ENCODE results near the gene GHITM. TPM values are rescaled to one million over a fixed set of nuclear protein-coding genes. Genes with fewer than 3 reads are reported as not detected.

The GHITM gene
- total RNA-seq, 1 donor from 2014 or later: 468 TPM

DNA sequence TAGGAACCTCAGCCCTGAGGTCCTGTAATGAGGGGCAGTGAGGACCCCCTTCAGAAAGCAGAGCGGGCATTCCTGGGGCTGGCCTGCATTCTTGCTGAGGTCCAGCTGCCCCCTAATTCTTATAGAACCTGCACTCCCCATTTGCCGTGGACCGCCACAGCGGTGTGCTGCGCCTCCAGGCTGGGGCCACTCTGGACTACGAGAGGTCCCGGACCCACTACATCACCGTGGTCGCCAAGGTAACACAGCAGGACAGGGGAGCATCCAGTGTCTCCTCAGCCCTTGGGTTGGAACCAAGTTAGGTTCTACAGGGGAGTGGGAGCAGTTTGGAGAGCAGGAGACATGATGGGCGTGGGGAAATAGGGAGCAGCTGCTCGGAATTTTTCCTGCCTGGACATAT, 62.4 kb downstream of the GHITM start:
- H3K27me3 ChIP-seq (ENCODE audit: low read depth): peaks cover 65% of the 10 kb centered on the region

DNA sequence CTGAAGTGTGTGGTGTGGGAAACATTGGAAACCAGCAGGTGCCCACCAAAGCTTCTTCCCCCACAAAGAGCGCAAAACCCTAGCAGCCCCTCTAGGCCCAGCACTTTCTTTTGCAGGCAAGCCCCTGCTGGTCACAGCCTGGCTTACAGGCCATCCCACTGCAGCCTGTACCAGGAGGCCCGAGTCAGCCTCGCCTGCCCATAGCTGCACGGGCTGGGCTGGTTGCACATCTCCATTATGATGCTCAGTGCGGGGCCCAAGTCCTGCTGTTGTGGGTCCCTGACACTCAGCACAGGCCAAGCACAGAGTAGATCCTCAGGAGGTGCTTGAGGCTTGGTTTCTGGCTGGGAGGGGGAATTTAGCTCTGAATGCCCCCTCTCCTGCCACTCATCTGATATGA, 63.0 kb downstream of the GHITM start:
- H3K27ac ChIP-seq (replicated peaks): no peak overlapping the region
- intact Hi-C loops (cut with micrococcal nuclease): no loop called here
- H3K9me3 ChIP-seq (replicated peaks): no peaks in the 10 kb centered on the region
- H3K4me3 ChIP-seq: no peak overlapping the region
- H3K36me3 ChIP-seq: no peaks in the 10 kb centered on the region
- H3K27me3 ChIP-seq (ENCODE audit: low read depth): peaks cover 69% of the 10 kb centered on the region
- peaks cover under 1% of the 10 kb centered on the region for H3K4me1 ChIP-seq
- TF ChIP-seq, protein P1, sequence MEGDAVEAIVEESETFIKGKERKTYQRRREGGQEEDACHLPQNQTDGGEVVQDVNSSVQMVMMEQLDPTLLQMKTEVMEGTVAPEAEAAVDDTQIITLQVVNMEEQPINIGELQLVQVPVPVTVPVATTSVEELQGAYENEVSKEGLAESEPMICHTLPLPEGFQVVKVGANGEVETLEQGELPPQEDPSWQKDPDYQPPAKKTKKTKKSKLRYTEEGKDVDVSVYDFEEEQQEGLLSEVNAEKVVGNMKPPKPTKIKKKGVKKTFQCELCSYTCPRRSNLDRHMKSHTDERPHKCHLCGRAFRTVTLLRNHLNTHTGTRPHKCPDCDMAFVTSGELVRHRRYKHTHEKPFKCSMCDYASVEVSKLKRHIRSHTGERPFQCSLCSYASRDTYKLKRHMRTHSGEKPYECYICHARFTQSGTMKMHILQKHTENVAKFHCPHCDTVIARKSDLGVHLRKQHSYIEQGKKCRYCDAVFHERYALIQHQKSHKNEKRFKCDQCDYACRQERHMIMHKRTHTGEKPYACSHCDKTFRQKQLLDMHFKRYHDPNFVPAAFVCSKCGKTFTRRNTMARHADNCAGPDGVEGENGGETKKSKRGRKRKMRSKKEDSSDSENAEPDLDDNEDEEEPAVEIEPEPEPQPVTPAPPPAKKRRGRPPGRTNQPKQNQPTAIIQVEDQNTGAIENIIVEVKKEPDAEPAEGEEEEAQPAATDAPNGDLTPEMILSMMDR (IDR thresholded peaks at IDR 0.05; ENCODE audit: borderline replicate concordance): no peak
- DNase-seq: no peak

More for the DNA sequence above, 62.4 kb downstream of the GHITM start:
- Histone ChIP-seq H3K27ac (replicated peaks) (no peak overlapping the region), H3K4me1 (peaks cover 7% of the 10 kb centered on the region), H3K4me3 (no peak overlapping the region), H3K36me3 (no peaks in the 10 kb centered on the region), H3K9me3 (replicated peaks) (no peaks in the 10 kb centered on the region)
- no peak for DNase-seq
- intact Hi-C loops (cut with micrococcal nuclease): no loop called here
- TF ChIP-seq, protein P1 (IDR thresholded peaks at IDR 0.05; ENCODE audit: borderline replicate concordance): no peak

Other genes with a start within 250 kb of the GHITM start
- not detected for gene GPR15LG, start 34.3 kb downstream of the GHITM start, total RNA-seq
- gene CDHR1, start 55.0 kb downstream of the GHITM start, total RNA-seq: 0.41 TPM
- not detected for gene LRIT2, start 86.0 kb downstream of the GHITM start, total RNA-seq
- not detected for gene LRIT1, start 102.0 kb downstream of the GHITM start, total RNA-seq
- gene RGR, start 105.5 kb downstream of the GHITM start, total RNA-seq: 0.19 TPM
- 175 TPM for gene CCSER2, start 189.1 kb downstream of the GHITM start, total RNA-seq